A549 treated with CORT108297 at 1 μM for 4 hours (cell line): ENCODE data around the gene SRSF11. TPM values are rescaled to one million over a fixed set of nuclear protein-coding genes. Genes with fewer than 3 reads are reported as not detected.

Experiments
- total RNA-seq: library from RNA; stranded (reverse); fragments of 200-300 nt; extraction: Qiagen RNA extraction; gene quantifications from 5 replicates; pipeline ENCODE4 v1.2.3, GENCODE V29; 2022

The SRSF11 gene
- 61.5 to 99.8 TPM (median 77.8 TPM) in 5 replicates for total RNA-seq

GRCh38 chr1:70221238-70222121 lies at the start of gene SRSF11:
Gene SRSF11, plus strand, starts transcription at chr1:70221380. Its CDS starts 257 bp downstream, at chr1:70221637.

GRCh38 chr1:70205434-70206118 lies 15.6 kb upstream of the SRSF11 start, which contains the start of gene LRRC40:
Gene LRRC40, minus strand, starts transcription at chr1:70205579. Its CDS starts 39 bp downstream, at chr1:70205540.

Other genes with a start within 250 kb of the SRSF11 start
- 7.7 to 12.8 TPM (median 9.4 TPM) in 5 replicates for gene LRRC40, start 15.8 kb upstream of the SRSF11 start, total RNA-seq
- gene ANKRD13C, start 133.3 kb downstream of the SRSF11 start, total RNA-seq: 6.2 to 8.8 TPM (median 7.9 TPM) in 5 replicates
- gene CTH, start 189.9 kb downstream of the SRSF11 start, total RNA-seq: 1.2 to 1.9 TPM (median 1.5 TPM) in 5 replicates